Pancreas (tissue), 10 donors: Measurements from ENCODE around the gene MLXIP. TPM values are rescaled to one million over a fixed set of nuclear protein-coding genes. Genes with fewer than 3 reads are reported as not detected.

Experiments used
- ATAC-seq, 4 donors: fragments of 200-7000 bp; cut with Tn5 transposase; one replicate each; pipeline versions ENCODE4 v1.8.0 to v1.9.1; 2020; ENCODE audit warnings: mild to moderate bottlenecking in 4 of 4, moderate library complexity in 4 of 4
- DNase-seq, 6 donors: peaks; one replicate each; pipeline ENCODE4 v3.0.0-alpha.2; 2020
- FAIRE-seq: peaks from 2 replicates; lab custom pipeline; 2012; peaks lifted over from hg19 to GRCh38; lab: Jason Lieb, UNC
- H3K27ac ChIP-seq, 4 donors: fragments of 200-600 bp; sonication (generic); 1 replicate in 3 of 4; 2 replicates in 1 of 4; pipeline versions ENCODE4 v1.5.0 to v1.8.0; 2020
- H3K27me3 ChIP-seq, 4 donors: fragments of 200-600 bp; one replicate each; pipeline ENCODE4 v1.8.0; 2021
- H3K36me3 ChIP-seq, 3 donors: fragments of 200-600 bp; sonication (generic) in 1 of 3; one replicate each; pipeline versions ENCODE4 v1.5.0 to v1.8.0; 2020 to 2021
- H3K4me1 ChIP-seq, 3 donors: fragments of 200-600 bp; one replicate each; pipeline ENCODE4 v1.8.0; 2021
- H3K4me3 ChIP-seq, 4 donors: fragments of 200-600 bp; sonication (generic) in 2 of 4; one replicate each; pipeline versions ENCODE4 v1.5.0 to v1.8.0; 2020 to 2021
- H3K9me3 ChIP-seq, 4 donors: fragments of 200-600 bp; one replicate each; pipeline ENCODE4 v1.8.0; 2021
- WGBS, 2 donors: extraction: QIAGEN DNeasy Blood & Tissue Kit; methylation state at CpG; one replicate each; pipeline ENCODE4 v1.1.7; 2013; 5-methylcytosine and 5-hydroxymethylcytosine counted together
- intact Hi-C, 3 donors: fragments of 100-400 bp; cut with DNase I; formaldehyde crosslinking; loops; one replicate each; pipeline versions ENCODE4 v1.11.1 to v1.14.2; 2022
- polyA plus RNA-seq, 2 donors: library from polyadenylated mRNA; stranded (reverse); fragments of 200-250 nt; gene quantifications; one replicate each; pipeline ENCODE4 v1.2.3, GENCODE V29; 2013
- total RNA-seq, 6 donors: library from RNA; stranded (reverse); fragmentation: NEBNext Ultra II Directional in 4 of 6; extraction: Animal tissue kit (Norgen Biotek cat#: 25700) in 4 of 6; gene quantifications; one replicate each; pipeline versions ENCODE4 v1.2.1 to v1.2.4, GENCODE V29; 2021 to 2023
- TF ChIP-seq, protein P1 (sequence below), 4 donors: fragments of 200-600 bp; sonication (generic) in 3 of 4; IDR thresholded peaks; one replicate each; pipeline versions ENCODE4 v1.5.0 to v1.8.0; 2021; ENCODE audit warnings: antibody characterized with exemption in 4 of 4
- donor health status: healthy with polysubstance abuse.
- donor health status: DM: no; HTN: no; CAD: no; lungs with moderate emphysema.
- donor health status: DM: no; HTN: no; CAD: no.
- donor health status: control.
- donor health status: control.
- donor health status: Bipolar disorder and iron deficiency.
- donor health status: DM: yes; HTN: yes; CAD: no.
- donor health status: DM: no; HTN: no; CAD: no.
- donor health status: DM: no; HTN: no; CAD: no.
- donor health status: DM: yes; HTN: yes; CAD: no.

Gene MLXIP
- total and polyA plus RNA-seq, 8 donors: 35.4 to 90.1 (median 55.5) TPM

DNA sequence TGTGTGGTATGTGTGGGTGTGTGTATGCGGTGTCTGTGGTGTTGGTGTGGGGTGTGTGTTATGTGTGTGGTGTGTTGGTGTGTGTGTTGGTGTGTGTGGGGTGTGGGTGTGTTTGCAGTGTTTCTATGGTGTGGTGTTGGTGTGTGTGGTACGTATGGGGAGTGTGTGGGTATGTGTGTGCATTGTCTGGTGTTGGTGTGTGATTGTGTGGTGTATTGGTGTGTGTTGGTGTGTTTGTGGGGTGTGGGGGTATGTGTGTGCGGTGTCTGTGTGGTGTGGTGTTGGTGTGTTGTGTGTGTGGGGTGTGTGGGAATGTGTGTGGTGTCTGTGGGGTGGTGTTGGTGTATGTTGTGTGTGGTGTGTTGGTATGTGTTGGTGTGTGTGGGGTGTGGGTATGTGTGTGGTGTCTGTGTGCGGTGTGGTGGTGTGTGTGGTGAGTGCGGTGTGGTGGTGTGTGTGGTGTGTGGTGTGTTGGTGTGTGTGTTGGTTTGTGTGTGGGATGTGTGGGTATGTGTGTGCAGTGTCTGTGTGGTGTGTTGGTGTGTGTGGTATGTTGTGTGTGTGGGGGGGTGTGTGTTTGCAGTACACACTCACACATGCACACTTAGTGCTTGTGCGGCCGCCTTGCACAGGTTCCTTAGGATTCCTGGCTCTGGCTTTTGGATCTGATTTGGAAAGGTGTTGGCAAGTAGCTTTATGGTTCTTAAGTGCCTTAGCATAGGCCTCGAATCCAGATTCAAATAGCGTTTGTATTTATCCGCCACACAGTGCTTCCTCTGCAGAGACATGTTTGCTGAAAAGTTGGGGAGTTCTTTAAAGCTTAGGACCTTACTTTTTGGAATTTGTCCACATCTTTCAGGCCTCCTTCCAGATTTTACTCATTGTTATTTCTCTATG, 16.4 kb downstream of the MLXIP start:
- TF ChIP-seq, protein P1, sequence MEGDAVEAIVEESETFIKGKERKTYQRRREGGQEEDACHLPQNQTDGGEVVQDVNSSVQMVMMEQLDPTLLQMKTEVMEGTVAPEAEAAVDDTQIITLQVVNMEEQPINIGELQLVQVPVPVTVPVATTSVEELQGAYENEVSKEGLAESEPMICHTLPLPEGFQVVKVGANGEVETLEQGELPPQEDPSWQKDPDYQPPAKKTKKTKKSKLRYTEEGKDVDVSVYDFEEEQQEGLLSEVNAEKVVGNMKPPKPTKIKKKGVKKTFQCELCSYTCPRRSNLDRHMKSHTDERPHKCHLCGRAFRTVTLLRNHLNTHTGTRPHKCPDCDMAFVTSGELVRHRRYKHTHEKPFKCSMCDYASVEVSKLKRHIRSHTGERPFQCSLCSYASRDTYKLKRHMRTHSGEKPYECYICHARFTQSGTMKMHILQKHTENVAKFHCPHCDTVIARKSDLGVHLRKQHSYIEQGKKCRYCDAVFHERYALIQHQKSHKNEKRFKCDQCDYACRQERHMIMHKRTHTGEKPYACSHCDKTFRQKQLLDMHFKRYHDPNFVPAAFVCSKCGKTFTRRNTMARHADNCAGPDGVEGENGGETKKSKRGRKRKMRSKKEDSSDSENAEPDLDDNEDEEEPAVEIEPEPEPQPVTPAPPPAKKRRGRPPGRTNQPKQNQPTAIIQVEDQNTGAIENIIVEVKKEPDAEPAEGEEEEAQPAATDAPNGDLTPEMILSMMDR (IDR thresholded peaks at IDR 0.05): no peak
- peak overlapping the region in 1 of 4 donors; percentile 17 for H3K27ac ChIP-seq

DNA sequence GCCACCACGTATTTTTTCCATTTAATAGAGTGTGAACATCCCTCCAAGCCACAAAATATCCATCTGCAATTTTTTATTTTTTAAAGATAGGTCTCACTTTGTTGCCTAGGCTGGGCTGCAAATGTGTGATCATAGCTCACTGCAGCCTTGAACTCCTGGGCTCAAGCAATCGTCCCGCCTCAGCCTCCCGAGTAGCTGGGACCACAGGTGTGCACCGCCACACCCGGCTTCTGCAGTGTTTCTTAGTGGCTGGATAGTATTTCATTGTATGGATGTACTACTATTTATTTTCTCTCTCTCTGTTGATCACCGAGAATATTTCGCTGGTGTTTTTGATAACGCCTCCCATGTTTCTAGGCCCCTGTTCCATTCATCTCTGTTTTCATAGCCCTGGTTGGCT, 17.5 kb downstream of the MLXIP start:
- FAIRE-seq: no peak
- Histone ChIP-seq H3K9me3 (no peaks in the 10 kb centered on the region), H3K4me3 (no peak overlapping the region), H3K27ac (peak overlapping the region; percentile 80 to 94 (median 90)), H3K27me3 (no peaks in the 10 kb centered on the region), H3K4me1 (peaks cover 55 to 69% (median 62%) of the 10 kb centered on the region in 3 donors), H3K36me3 (no peaks in the 10 kb centered on the region)
- WGBS, 2 donors: 55 to 60% methylated on average over 9 of the region's 9 CpGs
- TF ChIP-seq, protein P1 (IDR thresholded peaks at IDR 0.05): no peak
- DNase-seq: no peak
- ATAC-seq: no peak
- intact Hi-C loops: no loop called here

More for the DNA sequence above, 16.4 kb downstream of the MLXIP start:
- Histone ChIP-seq H3K4me1 (peaks cover 52 to 68% (median 53%) of the 10 kb centered on the region in 3 donors), H3K4me3 (no peak overlapping the region), H3K9me3 (no peaks in the 10 kb centered on the region), H3K36me3 (no peaks in the 10 kb centered on the region), H3K27me3 (no peaks in the 10 kb centered on the region)
- intact Hi-C loops: no loop called here
- FAIRE-seq (no peak), ATAC-seq (no peak), DNase-seq (peak in 1 of 6 donors; percentile 34)
- 64 to 71% methylated on average over 10 of the region's 10 CpGs for WGBS, 2 donors

DNA sequence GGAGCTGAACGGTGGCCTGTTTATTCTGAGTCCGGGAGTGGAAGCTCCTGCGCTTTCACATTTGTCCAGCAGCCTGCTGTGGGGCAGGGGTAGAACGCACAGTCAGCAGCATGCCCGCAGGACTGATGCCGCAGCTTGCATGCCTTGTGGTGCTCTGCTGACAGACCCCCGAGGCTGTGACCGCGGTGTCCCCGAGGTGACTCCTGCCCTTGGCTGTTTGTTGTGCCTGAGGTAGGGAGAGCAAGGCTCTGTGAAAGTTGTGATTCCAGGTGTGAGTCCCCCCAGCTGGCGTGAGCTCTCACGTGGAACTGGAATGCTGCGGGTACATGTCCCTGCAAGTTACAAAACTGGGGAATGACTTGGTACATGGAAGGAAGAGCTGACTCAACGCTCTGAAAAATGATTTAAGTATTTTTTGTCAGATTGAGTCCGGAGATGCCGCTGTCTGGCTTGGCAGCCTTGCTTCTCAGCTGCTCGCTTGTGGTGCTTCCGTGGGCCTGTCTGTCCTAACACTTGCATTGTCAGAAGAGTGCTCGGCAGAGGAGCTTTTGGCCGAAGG, 18.1 kb downstream of the MLXIP start:
- TF ChIP-seq, protein P1 (IDR thresholded peaks at IDR 0.05): no peak
- intact Hi-C loops: no loop called here
- Histone ChIP-seq H3K9me3 (no peaks in the 10 kb centered on the region), H3K27me3 (no peaks in the 10 kb centered on the region), H3K27ac (peak overlapping the region; percentile 80 to 94 (median 90)), H3K36me3 (no peaks in the 10 kb centered on the region), H3K4me3 (peak overlapping the region in 1 of 4 donors; percentile 0), H3K4me1 (peaks cover 53 to 69% (median 62%) of the 10 kb centered on the region in 3 donors)
- DNase-seq: peak in 3 of 6 donors; percentile 33 to 42 (median 42)
- ATAC-seq: peak in 1 of 4 donors; percentile 0
- 37 to 39% methylated on average over 20 of the region's 20 CpGs for WGBS, 2 donors
- FAIRE-seq: no peak

DNA sequence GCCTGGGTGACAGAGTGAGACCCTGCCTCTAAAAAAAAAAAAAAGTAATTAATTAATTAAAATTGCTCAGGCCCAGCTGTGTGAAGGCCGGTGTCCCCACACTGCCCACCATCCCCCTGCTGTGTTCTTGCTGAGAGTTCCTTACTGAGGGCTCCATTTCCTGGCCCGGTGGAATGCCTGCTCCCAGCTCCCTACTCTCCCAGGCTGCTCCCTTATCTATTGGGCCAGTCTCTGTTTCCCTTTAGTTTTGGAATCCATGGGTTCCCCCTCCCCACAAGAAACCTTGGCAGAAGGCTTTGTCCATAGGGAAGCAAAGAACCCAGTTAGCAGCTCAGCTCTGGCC, 19.0 kb downstream of the MLXIP start:
- 6 to 17% methylated on average over 2 of the region's 2 CpGs for WGBS, 2 donors
- no peak for DNase-seq

More for the DNA sequence above, 19.0 kb downstream of the MLXIP start:
- H3K4me1 ChIP-seq: peaks cover 53 to 66% (median 59%) of the 10 kb centered on the region in 3 donors
- FAIRE-seq (no peak), ATAC-seq (no peak)
- H3K9me3 ChIP-seq: no peaks in the 10 kb centered on the region
- peak overlapping the region; percentile 80 to 94 (median 90) for H3K27ac ChIP-seq
- intact Hi-C loops: no loop called here
- H3K27me3 ChIP-seq: no peaks in the 10 kb centered on the region
- no peaks in the 10 kb centered on the region for H3K36me3 ChIP-seq
- TF ChIP-seq, protein P1 (IDR thresholded peaks at IDR 0.05): no peak
- peak overlapping the region in 1 of 4 donors; percentile 0 for H3K4me3 ChIP-seq
